Raji (cell line): Measurements from ENCODE around the gene MPPED2.

Source experiments
- POLR2A ChIP-seq: IDR thresholded peaks from 2 replicates; pipeline ENCODE4 v1.6.1; 2011; ENCODE audit warnings: low read depth, low read length, control low read depth; ENCODE audit not compliant: insufficient read depth

Gene MPPED2

GRCh38 chr11:30457087-30457486 is 129.1 kb downstream of the MPPED2 start:
- TF ChIP-seq POLR2A = no peak

GRCh38 chr11:30455025-30455424 is 131.1 kb downstream of the MPPED2 start:
- TF ChIP-seq POLR2A = no peak

- no peak for TF ChIP-seq POLR2A
These were observed 131.6 kb downstream of the MPPED2 start for GRCh38 chr11:30454541-30454940.

GRCh38 chr11:30454111-30454510 is 132.0 kb downstream of the MPPED2 start:
- TF ChIP-seq POLR2A = no peak

GRCh38 chr11:30453705-30454104 is 132.4 kb downstream of the MPPED2 start:
- no peak for TF ChIP-seq POLR2A

GRCh38 chr11:30452842-30453241 is 133.3 kb downstream of the MPPED2 start:
- no peak for TF ChIP-seq POLR2A

GRCh38 chr11:30452114-30452513 is 134.0 kb downstream of the MPPED2 start:
- TF ChIP-seq POLR2A = no peak

- TF ChIP-seq POLR2A = no peak
These were observed 134.5 kb downstream of the MPPED2 start for GRCh38 chr11:30451626-30452025.

GRCh38 chr11:30451167-30451566 is 135.0 kb downstream of the MPPED2 start:
- TF ChIP-seq POLR2A = no peak

GRCh38 chr11:30447058-30447640 is 139.0 kb downstream of the MPPED2 start:
- no peak for TF ChIP-seq POLR2A

- TF ChIP-seq POLR2A = no peak
These were observed 139.6 kb downstream of the MPPED2 start for GRCh38 chr11:30446520-30446919.

GRCh38 chr11:30445056-30445455 is 141.1 kb downstream of the MPPED2 start:
- TF ChIP-seq POLR2A = no peak

GRCh38 chr11:30440510-30440909 is 145.6 kb downstream of the MPPED2 start:
- no peak for TF ChIP-seq POLR2A

GRCh38 chr11:30436801-30437200 is 149.4 kb downstream of the MPPED2 start:
- no peak for TF ChIP-seq POLR2A

- TF ChIP-seq POLR2A = no peak
These were observed 150.7 kb downstream of the MPPED2 start for GRCh38 chr11:30435488-30435887.

GRCh38 chr11:30434901-30435300 is 151.3 kb downstream of the MPPED2 start:
- no peak for TF ChIP-seq POLR2A

GRCh38 chr11:30433831-30434230 is 152.3 kb downstream of the MPPED2 start:
- TF ChIP-seq POLR2A = no peak
